Mucosa of rectum (tissue), 2 donors: ENCODE results near the gene FAM3A.

Experiments used
- H3K27ac ChIP-seq, 2 donors: one replicate each; pipeline ENCODE4 v1.7.0; 2013; ENCODE audit warnings: inconsistent platforms in 2 of 2, low read depth in 2 of 2, low read length in 2 of 2
- H3K27me3 ChIP-seq, 2 donors: one replicate each; pipeline ENCODE4 v1.7.0; 2013; ENCODE audit warnings: low read length in 2 of 2; ENCODE audit not compliant: control insufficient read depth in 2 of 2, insufficient read depth in 2 of 2
- H3K36me3 ChIP-seq, 2 donors: one replicate each; pipeline ENCODE4 v1.7.0; 2013; ENCODE audit warnings: low read length in 2 of 2; ENCODE audit not compliant: control insufficient read depth in 2 of 2, insufficient read depth in 2 of 2
- H3K4me1 ChIP-seq, 2 donors: one replicate each; pipeline ENCODE4 v1.7.0; 2013; ENCODE audit warnings: low read length in 2 of 2, mild to moderate bottlenecking in 1 of 2; ENCODE audit not compliant: control insufficient read depth in 2 of 2, insufficient read depth in 2 of 2
- H3K4me3 ChIP-seq, 2 donors: one replicate each; pipeline ENCODE4 v1.7.0; 2013; ENCODE audit warnings: low read length in 2 of 2
- H3K9ac ChIP-seq, 2 donors: one replicate each; pipeline ENCODE4 v1.7.0; 2013; ENCODE audit warnings: low read length in 2 of 2, low read depth in 1 of 2, mild to moderate bottlenecking in 1 of 2
- H3K9me3 ChIP-seq, 2 donors: one replicate each; pipeline ENCODE4 v1.7.0; 2013; ENCODE audit warnings: low read length in 2 of 2; ENCODE audit not compliant: control insufficient read depth in 2 of 2
- donor health status: healthy.
- donor health status: Normal muscosa, but diverticular disease.

Gene FAM3A

DNA sequence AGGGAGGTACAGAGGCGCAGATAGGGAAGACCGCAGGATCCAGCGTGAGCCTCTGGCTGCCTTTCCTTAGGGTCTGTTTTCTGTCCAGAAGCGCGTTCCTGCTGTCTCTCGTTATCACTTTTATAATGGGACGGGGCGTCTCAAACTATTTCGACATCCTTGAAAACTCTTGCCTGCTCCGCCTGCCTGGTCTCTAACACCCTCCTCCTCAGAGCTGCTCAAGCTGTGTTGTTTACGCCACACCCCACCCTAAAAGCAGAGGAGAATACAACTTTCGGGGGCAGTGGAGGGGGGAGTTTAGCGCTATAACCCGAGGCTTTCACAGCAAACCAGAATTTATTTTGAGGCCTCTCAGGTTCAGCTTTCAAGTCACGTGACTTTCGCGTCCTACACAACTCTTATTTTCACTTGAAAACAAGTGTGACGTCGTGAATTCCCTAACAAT is 646 bp upstream of the FAM3A start:
- no peaks in the 10 kb centered on the region for H3K36me3 ChIP-seq
- H3K4me1 ChIP-seq, result peaks cover 7 to 14% of the 10 kb centered on the region in 2 donors
- no peaks in the 10 kb centered on the region for H3K27me3 ChIP-seq
- peak overlapping the region; percentile 95 to 98 for H3K27ac ChIP-seq
- peak overlapping the region; percentile 78 to 85 for H3K4me3 ChIP-seq
- H3K9ac ChIP-seq, result peak overlapping the region; percentile 77 to 90
- no peaks in the 10 kb centered on the region for H3K9me3 ChIP-seq

DNA sequence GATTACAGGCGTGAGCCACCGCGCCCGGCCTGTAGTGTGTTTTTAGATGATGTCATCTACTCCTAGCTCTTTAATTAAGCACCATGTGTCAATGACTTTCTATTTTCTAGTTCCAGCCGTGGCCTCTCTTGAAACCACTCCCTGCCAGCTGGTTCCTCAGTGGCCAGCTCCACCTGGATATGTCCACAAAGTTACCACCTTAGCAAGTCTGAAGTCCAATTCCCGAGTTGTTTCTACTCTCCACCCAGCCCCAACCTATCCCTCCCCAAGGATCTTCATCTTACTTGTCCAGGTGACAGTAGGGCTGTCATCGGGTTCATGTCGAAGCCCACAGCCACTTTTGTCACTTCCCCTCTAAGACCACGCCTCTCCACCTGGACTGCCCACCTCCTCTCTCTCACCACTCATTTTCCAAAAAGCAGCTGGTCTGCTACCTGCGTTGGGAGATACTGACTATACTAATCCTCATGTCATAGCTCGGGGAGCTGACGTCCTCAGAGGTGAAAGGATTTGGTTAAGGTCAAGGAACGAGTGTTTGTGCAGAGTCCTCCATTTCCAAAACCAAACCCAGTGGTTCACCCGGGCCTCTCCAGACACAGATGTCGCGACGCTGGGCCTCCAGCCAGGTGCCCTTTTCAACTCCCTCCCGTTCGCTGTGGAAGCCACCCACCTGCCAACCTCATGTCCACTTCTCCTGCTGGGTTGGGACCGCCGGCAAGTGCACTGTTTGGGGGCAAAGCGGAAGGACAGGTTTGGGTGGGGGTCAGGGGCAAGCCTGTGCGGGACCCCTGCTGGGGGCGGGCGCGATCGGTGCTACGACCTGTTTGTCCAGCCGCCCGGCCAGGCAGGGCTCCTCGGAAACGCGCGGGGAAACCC is 704 bp downstream of the FAM3A start:
- Histone ChIP-seq H3K9me3 (no peaks in the 10 kb centered on the region), H3K4me3 (peak overlapping the region; percentile 74 to 80), H3K4me1 (peaks cover 7 to 14% of the 10 kb centered on the region in 2 donors), H3K36me3 (no peaks in the 10 kb centered on the region), H3K27me3 (no peaks in the 10 kb centered on the region), H3K9ac (peak overlapping the region; percentile 86 to 93), H3K27ac (peak overlapping the region; percentile 95 to 98)

DNA sequence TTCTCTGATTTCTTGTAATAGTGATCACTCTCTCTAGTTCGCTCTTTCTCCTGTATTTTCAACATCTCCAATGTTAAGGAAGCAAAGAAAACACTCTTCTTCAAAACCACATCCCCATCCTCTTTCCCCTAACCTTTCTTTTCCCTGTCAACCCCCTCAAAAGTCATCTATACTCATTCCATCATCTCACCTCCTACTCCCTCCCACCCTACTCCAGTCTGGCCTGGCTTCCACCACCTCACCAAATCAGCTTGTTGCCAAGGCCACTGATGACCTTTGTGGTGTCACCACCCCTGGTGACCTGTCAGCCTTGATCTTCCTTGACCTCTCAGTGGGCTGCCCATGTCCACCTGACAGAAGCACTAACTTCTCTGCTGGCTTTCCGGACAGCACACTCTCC is 2.3 kb downstream of the FAM3A start:
- Histone ChIP-seq H3K27ac (no peak overlapping the region), H3K36me3 (peaks cover 2 to 3% of the 10 kb centered on the region in 2 donors), H3K4me1 (peaks cover 7 to 14% of the 10 kb centered on the region in 2 donors), H3K9ac (no peak overlapping the region), H3K9me3 (peaks cover 0 to 2% of the 10 kb centered on the region in 2 donors), H3K4me3 (no peak overlapping the region), H3K27me3 (no peaks in the 10 kb centered on the region)

DNA sequence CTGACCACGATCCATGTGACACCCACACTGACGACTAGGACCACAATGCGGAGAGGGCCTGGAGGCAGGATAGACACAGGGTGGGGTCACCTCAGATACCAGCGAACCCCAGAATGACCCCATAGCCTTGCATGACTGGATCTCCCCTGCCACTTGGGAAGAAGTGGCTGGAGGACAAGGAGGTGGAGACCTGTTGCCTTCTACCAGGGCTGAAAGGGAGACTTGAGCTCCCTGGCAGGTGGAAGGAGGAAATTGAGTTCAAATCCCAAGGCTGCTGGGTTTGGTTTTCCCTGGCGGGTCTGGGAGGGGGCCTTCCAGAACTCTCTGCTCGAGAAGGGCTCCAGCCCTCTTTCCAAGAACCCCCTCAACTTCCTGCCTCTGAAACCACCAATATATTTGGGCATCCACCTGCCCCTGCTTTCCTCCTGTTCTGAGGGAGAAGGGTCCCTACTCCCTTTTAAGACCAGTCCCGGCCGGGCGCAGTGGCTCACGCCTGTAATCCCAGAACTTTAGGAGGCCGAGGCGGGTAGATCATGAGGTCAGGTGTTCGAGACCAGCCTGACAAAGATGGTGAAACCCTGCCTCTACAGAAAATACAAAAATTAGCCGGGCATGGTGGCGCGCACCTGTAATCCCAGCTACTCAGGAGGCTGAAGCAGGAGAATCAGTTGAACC is 3.0 kb downstream of the FAM3A start:
- Histone ChIP-seq H3K27ac (no peak overlapping the region), H3K27me3 (no peaks in the 10 kb centered on the region), H3K36me3 (peaks cover 3% of the 10 kb centered on the region in 2 donors), H3K4me1 (peaks cover 4 to 11% of the 10 kb centered on the region in 2 donors), H3K9ac (no peak overlapping the region), H3K9me3 (peaks cover 0 to 2% of the 10 kb centered on the region in 2 donors), H3K4me3 (no peak overlapping the region)

DNA sequence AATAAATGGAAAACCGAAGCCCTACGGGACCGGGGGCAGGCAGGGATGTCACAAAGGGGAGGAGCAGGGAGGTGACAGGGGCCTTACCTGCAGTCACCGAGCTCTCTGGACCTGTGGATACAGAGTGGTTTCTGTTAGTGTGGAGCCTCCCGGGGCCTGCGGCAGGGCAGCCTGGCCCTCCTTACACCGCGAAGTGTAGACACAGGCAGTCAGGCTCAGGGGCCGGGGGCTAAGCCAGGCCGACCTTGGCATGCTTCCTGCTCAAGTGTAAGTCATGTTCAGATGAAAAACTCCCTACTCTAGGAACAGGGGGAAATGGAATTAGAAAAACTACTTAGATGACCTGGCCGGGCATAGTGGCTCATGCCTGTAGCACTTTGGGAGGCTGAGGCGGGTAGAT is 4.3 kb downstream of the FAM3A start:
- Histone ChIP-seq H3K4me1 (peaks cover 0 to under 1% of the 10 kb centered on the region in 2 donors), H3K27me3 (no peaks in the 10 kb centered on the region), H3K9ac (no peak overlapping the region), H3K4me3 (no peak overlapping the region), H3K9me3 (peaks cover 0 to 2% of the 10 kb centered on the region in 2 donors), H3K27ac (no peak overlapping the region), H3K36me3 (peaks cover 3 to 7% of the 10 kb centered on the region in 2 donors)

DNA sequence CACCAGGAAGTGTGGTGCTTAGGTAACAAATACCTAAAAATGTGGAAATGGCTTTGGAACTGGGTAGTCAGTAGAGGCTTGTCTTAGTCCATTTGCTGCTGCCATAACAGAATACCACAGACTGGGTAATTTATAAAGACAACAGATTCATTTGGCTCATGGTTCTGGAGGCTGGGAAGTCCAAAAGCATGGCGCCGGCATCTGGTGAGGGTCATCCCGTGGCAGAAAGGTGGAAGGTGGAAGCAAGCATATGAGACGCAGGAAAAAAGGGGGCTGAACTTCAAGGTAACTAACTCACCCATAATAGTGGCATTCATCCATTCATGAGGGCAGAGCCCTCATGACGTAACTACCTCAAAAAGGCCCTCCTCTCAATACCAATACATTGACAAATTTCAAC is 6.6 kb downstream of the FAM3A start:
- Histone ChIP-seq H3K9ac (no peak overlapping the region), H3K27ac (no peak overlapping the region), H3K27me3 (peaks cover 0 to 2% of the 10 kb centered on the region in 2 donors), H3K4me3 (no peak overlapping the region), H3K9me3 (peaks cover 0 to 2% of the 10 kb centered on the region in 2 donors), H3K4me1 (no peaks in the 10 kb centered on the region), H3K36me3 (peaks cover 3 to 16% of the 10 kb centered on the region in 2 donors)

DNA sequence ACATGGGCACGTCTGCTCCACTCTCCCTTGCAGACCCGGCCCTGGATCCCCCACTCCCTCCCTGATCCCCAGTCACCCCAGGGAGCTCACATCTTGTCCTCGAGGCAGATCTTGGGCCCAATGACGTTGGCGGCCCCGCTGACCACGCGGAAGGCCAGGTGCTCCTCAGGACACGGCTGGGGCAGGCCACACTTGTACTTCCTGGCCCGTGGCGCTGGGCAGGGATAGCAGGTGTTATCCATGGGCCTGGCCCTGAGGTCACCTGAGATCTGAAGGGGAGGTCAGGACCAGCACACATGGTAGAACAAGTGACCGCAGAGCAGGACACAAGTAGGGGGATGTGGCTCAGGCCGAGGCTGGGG is 7.7 kb downstream of the FAM3A start:
- H3K27me3 ChIP-seq, result peaks cover 0 to 2% of the 10 kb centered on the region in 2 donors
- H3K9me3 ChIP-seq, result peaks cover 0 to 2% of the 10 kb centered on the region in 2 donors
- no peaks in the 10 kb centered on the region for H3K4me1 ChIP-seq
- H3K9ac ChIP-seq, result no peak overlapping the region
- H3K4me3 ChIP-seq, result no peak overlapping the region
- no peak overlapping the region for H3K27ac ChIP-seq
- H3K36me3 ChIP-seq, result peaks cover 3 to 16% of the 10 kb centered on the region in 2 donors

DNA sequence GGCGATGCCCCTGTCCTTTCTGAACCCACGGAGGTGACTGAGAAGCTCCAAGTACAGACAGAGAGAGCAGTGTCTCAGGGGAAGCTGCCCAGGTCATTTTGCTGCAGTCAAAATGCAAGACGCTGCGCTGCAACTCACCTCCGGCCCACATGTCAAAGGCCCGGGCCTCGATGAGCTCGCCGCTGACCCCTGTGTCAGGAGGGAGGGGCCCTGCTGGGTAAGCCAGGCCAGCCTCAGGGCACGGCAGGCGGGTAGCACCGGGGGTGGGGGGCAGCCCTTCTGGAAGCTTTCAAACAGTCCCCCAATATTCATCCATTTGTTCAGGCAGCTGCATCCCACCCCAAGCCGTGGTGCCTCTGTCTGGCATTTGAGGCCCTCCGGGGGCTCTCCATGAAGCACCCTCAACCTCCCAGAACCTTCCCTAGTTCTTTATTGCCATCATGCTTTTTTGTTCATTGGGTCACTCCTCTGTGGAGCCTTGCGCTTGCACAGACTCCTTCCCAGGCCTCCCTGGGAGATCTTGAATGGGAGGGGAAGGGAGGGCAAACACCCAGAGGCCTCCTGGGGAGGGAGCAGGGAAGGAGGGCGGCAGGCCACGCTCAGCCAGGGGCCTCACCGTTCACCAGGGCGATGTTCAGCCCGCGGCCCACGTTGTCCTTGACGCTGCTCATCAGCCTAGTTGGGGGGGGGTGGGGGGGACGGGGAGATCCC is 8.2 kb downstream of the FAM3A start:
- Histone ChIP-seq H3K4me3 (no peak overlapping the region), H3K36me3 (peaks cover 3 to 16% of the 10 kb centered on the region in 2 donors), H3K4me1 (no peaks in the 10 kb centered on the region), H3K9me3 (peaks cover 0 to 2% of the 10 kb centered on the region in 2 donors), H3K27me3 (peaks cover 0 to 2% of the 10 kb centered on the region in 2 donors), H3K9ac (no peak overlapping the region), H3K27ac (no peak overlapping the region)

DNA sequence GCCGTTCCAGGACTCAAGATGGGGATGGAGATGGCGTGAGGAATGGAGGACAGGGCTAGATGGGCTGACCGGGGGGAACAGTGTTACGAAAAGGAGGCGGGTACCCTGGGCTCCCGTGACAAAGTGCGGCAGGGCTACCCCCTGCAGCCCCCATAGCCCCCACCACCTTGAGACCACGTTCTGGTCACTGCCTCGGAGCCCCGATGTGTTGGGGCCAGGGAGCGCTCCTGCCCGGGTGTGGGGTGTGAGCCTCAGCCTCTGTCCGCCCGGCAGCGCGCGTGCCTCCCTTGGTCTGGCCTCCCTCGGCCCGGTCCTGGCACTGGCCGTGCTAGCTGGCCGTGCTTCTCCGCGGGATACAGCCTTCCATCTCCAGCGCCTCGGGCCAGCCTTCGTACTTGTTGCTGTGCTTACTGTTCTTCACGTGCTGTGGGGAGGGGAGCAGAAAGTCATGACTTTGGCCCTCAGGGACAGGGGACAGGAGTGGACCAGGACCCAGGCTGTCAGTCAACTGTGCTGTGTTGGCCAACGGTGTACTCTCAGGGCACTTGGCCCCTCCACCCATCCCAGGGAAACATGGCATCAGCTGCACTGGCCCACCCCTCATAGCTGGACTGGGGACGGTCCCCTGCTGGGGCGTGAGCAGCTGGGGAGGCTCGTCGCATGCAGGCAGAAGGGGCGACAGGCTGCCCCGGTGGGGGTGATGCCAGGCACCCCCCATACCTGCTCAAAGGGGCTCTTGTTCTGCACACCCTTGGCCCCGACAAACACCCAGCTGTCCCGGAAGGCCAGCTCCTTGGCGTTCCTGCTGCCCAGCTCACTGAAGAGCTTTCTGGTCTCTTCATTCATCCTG is 9.3 kb downstream of the FAM3A start:
- Histone ChIP-seq H3K4me3 (no peak overlapping the region), H3K9ac (no peak overlapping the region), H3K4me1 (no peaks in the 10 kb centered on the region), H3K27ac (no peak overlapping the region), H3K36me3 (peaks cover 3 to 16% of the 10 kb centered on the region in 2 donors), H3K27me3 (peaks cover 0 to 2% of the 10 kb centered on the region in 2 donors), H3K9me3 (peaks cover 0 to 2% of the 10 kb centered on the region in 2 donors)
